IMR-90 (cell line): ENCODE data around the gene ANKRD13A. TPM values are rescaled to one million over a fixed set of nuclear protein-coding genes. Genes with fewer than 3 reads are reported as not detected.

Experiments used
- ATAC-seq: fragments of 200-7000 bp; cut with Tn5 transposase; 2 replicates; pipeline ENCODE4 v1.9.1; 2020; ENCODE audit warnings: low read depth, mild to moderate bottlenecking, moderate library complexity
- BruUV-seq: library from RNA; stranded (reverse); fragments of 400-500 nt; replicated peaks from 2 replicates; lab custom pipeline; 2021; lab: Mats Ljungman, UMichigan
- CTCF ChIA-PET: fragments of 300-600 bp; formaldehyde crosslinking; extraction: SDS; loops from one replicate; lab custom pipeline; 2021; ENCODE audit warnings: antibody characterized with exemption; lab: Yijun Ruan, JAX
- POLR2A ChIA-PET: fragments of 300-600 bp; sonication (Branson Sonifier 250); formaldehyde crosslinking; loops from one replicate; lab custom pipeline; 2022; ENCODE audit warnings: antibody characterized with exemption; ENCODE audit not compliant: unreplicated experiment; lab: Charles Lee
- DNase-seq: peaks from one replicate; pipeline ENCODE4 v3.0.0; 2013
- H2AFZ ChIP-seq: replicated peaks from 2 replicates; pipeline ENCODE3; 2013; ENCODE audit warnings: low read length, mild to moderate bottlenecking; ENCODE audit not compliant: poor library complexity
- H2AK5ac ChIP-seq: 2 replicates; pipeline ENCODE4 v1.6.1; 2013; ENCODE audit warnings: low read depth, low read length, inconsistent platforms
- H2AK9ac ChIP-seq: replicated peaks from 2 replicates; pipeline ENCODE3; 2013; ENCODE audit warnings: mild to moderate bottlenecking, low read depth, low read length, moderate library complexity; ENCODE audit not compliant: poor library complexity
- H2BK120ac ChIP-seq: 2 replicates; pipeline ENCODE4 v1.6.1; 2013; ENCODE audit warnings: low read depth, low read length, inconsistent platforms
- H2BK15ac ChIP-seq: 3 replicates; pipeline ENCODE4 v1.6.1; 2013; ENCODE audit warnings: low read depth, low read length, inconsistent platforms
- H2BK20ac ChIP-seq: 2 replicates; pipeline ENCODE4 v1.6.1; 2013; ENCODE audit warnings: low read depth, mild to moderate bottlenecking, inconsistent platforms, low read length, moderate library complexity
- H2BK5ac ChIP-seq: 2 replicates; pipeline ENCODE4 v1.6.1; 2013; ENCODE audit warnings: mild to moderate bottlenecking, low read depth, low read length, inconsistent platforms; ENCODE audit not compliant: poor library complexity, severe bottlenecking
- H3K14ac ChIP-seq: replicated peaks from 2 replicates; pipeline ENCODE4 v1.6.1; 2013; ENCODE audit warnings: low read depth, low read length, inconsistent platforms
- H3K18ac ChIP-seq: 2 replicates; pipeline ENCODE4 v1.6.1; 2013; ENCODE audit warnings: low read depth, low read length, control low read depth
- H3K23ac ChIP-seq: 2 replicates; pipeline ENCODE4 v1.6.1; 2013; ENCODE audit warnings: low read depth, low read length, inconsistent platforms
- H3K27ac ChIP-seq: 2 replicates; pipeline ENCODE4 v1.5.1; 2013; ENCODE audit warnings: mild to moderate bottlenecking, control low read depth, low read length; ENCODE audit not compliant: insufficient read depth
- H3K27me3 ChIP-seq: 2 replicates; pipeline ENCODE4 v1.6.1; 2013; ENCODE audit warnings: low read length; ENCODE audit not compliant: control insufficient read depth, insufficient read depth
- H3K36me3 ChIP-seq: 2 replicates; pipeline ENCODE4 v1.6.1; 2013; ENCODE audit warnings: low read length, mixed read lengths; ENCODE audit not compliant: control insufficient read depth, insufficient read depth
- H3K4ac ChIP-seq: 2 replicates; pipeline ENCODE4 v1.6.1; 2013; ENCODE audit warnings: low read depth, low read length, inconsistent platforms
- H3K4me1 ChIP-seq: 2 replicates; pipeline ENCODE4 v1.6.1; 2013; ENCODE audit warnings: low read length, mixed read lengths; ENCODE audit not compliant: control insufficient read depth, insufficient read depth
- H3K4me2 ChIP-seq: 2 replicates; pipeline ENCODE4 v1.6.1; 2013; ENCODE audit warnings: low read depth, mild to moderate bottlenecking, control low read depth, low read length, moderate library complexity
- H3K4me3 ChIP-seq: 2 replicates; pipeline ENCODE4 v1.5.1; 2013; ENCODE audit warnings: low read depth, mild to moderate bottlenecking, control low read depth, low read length, moderate library complexity; ENCODE audit not compliant: insufficient read depth
- H3K56ac ChIP-seq: 2 replicates; pipeline ENCODE4 v1.6.1; 2013; ENCODE audit warnings: low read length, inconsistent platforms; ENCODE audit not compliant: insufficient read depth; ENCODE audit errors: extremely low read depth
- H3K79me1 ChIP-seq, 2 experiments: 2 replicates each; pipeline ENCODE4 v1.6.1; 2013; ENCODE audit warnings: low read length in 2 of 2, inconsistent platforms in 1 of 2, low read depth in 1 of 2
- H3K9ac ChIP-seq: 2 replicates; pipeline ENCODE4 v1.6.1; 2013; ENCODE audit warnings: low read depth, low read length, control low read depth
- H3K9me1 ChIP-seq: 2 replicates; pipeline ENCODE4 v1.6.1; 2013; ENCODE audit warnings: low read length, inconsistent platforms; ENCODE audit not compliant: insufficient read depth
- H3K9me3 ChIP-seq: 2 replicates; pipeline ENCODE4 v1.6.1; 2013; ENCODE audit warnings: low read length; ENCODE audit not compliant: control insufficient read depth, insufficient read depth
- H4K20me1 ChIP-seq: 2 replicates; pipeline ENCODE4 v1.6.1; 2013; ENCODE audit warnings: low read length, inconsistent platforms; ENCODE audit not compliant: insufficient read depth
- H4K5ac ChIP-seq: 2 replicates; pipeline ENCODE4 v1.6.1; 2013; ENCODE audit warnings: mild to moderate bottlenecking, low read depth, low read length, control low read depth
- H4K8ac ChIP-seq, 2 experiments: 2 replicates each; pipeline ENCODE4 v1.6.1; 2013; ENCODE audit warnings: low read depth in 2 of 2, low read length in 2 of 2, control low read depth in 1 of 2, inconsistent platforms in 1 of 2
- H4K91ac ChIP-seq: 2 replicates; pipeline ENCODE4 v1.6.1; 2013; ENCODE audit warnings: low read depth, low read length, inconsistent platforms; ENCODE audit not compliant: insufficient read depth
- CEBPB ChIP-seq: IDR thresholded peaks from 2 replicates; pipeline ENCODE4 v1.6.1; 2012; ENCODE audit warnings: low read depth, low read length, improper control_type of control experiment
- CTCF ChIP-seq: conservative IDR thresholded peaks from 2 replicates; pipeline ENCODE4 v1.5.1; 2012; ENCODE audit warnings: mild to moderate bottlenecking, low read depth, low read length, improper control_type of control experiment
- FOS ChIP-seq: fragments of 150-350 bp; IDR thresholded peaks from 2 replicates; pipeline ENCODE4 v1.6.1; 2016; ENCODE audit warnings: low read depth, low read length
- MXI1 ChIP-seq: IDR thresholded peaks from 2 replicates; pipeline ENCODE4 v1.6.1; 2012; ENCODE audit warnings: low read depth, mild to moderate bottlenecking, low read length, moderate library complexity, borderline replicate concordance
- WGBS, 2 experiments: methylation state at CpG; one replicate each; pipeline versions ENCODE4 v1.1.5 to v1.1.7; 2013; ENCODE audit warnings: missing lambda C conversion rate in 2 of 2; ENCODE audit not compliant: insufficient read length in 1 of 2; ENCODE audit errors: extremely low coverage in 2 of 2; 5-methylcytosine and 5-hydroxymethylcytosine counted together
- dilution Hi-C: fragments of 300-500 bp; cut with HindIII; formaldehyde crosslinking; loops from one replicate; pipeline ENCODE4 v1.14.3; 2018; ENCODE audit warnings: low sequenced_read_pairs; ENCODE audit not compliant: unreplicated experiment
- in situ Hi-C: fragments of 300-500 bp; cut with MboI; formaldehyde crosslinking; loops from 3 replicates; pipeline ENCODE4 v1.14.3; 2019; ENCODE audit warnings: low sequenced_read_pairs, inconsistent platforms, mixed read lengths
- intact Hi-C: fragments of 100-400 bp; cut with micrococcal nuclease; formaldehyde crosslinking; loops from 2 replicates; pipeline ENCODE4 v1.10.0; 2022
- polyA plus RNA-seq, 3 experiments: library from polyadenylated mRNA; depleted of rRNA; stranded (reverse); fragments of >200 nt; gene quantifications; 2 replicates each; pipeline ENCODE4 v1.2.3, GENCODE V29; 2012; ENCODE audit warnings: low replicate concordance in 1 of 3
- total RNA-seq: library from RNA; depleted of rRNA; stranded (reverse); fragments of >200 nt; gene quantifications from 2 replicates; pipeline ENCODE4 v1.2.3, GENCODE V29; 2012

Gene ANKRD13A
- total and polyA plus RNA-seq, 2 of the 4 experiments (the other 2 are of a cell fraction) = 299 to 449 TPM

- DNase-seq = peak; percentile 52
- intact Hi-C loops = no loop called here
- POLR2A ChIA-PET = no interaction called here
Observed at GRCh38 chr12:110002676-110003515, 3.7 kb downstream of the ANKRD13A start.

More at GRCh38 chr12:110002676-110003515, 3.7 kb downstream of the ANKRD13A start:
- Histone ChIP-seq H3K9me1 (peaks cover 14% of the 10 kb centered on the region), H2BK5ac (peak overlapping the region; percentile 96), H2AK9ac (peak overlapping the region; percentile 17), H2AK5ac (peak overlapping the region; percentile 76), H2AFZ (peak overlapping the region; percentile 45), H3K9ac (peak overlapping the region; percentile 21; the same call in 1 of the 2 replicates), H3K23ac (peak overlapping the region; percentile 69), H2BK15ac (peak overlapping the region; percentile 42; the same call in 1 of the 3 replicates), H4K91ac (peak overlapping the region; percentile 26), H3K27ac (peak overlapping the region; percentile 45), H3K4me2 (peak overlapping the region; percentile 15; the same call in 1 of the 2 replicates), H3K4ac (peak overlapping the region; percentile 66), H4K8ac (peak overlapping the region; percentile 22 to 79; a peak in 2 of 4 replicates), H3K18ac (peak overlapping the region; percentile 35; the same call in 1 of the 2 replicates), H3K56ac (peak overlapping the region; percentile 31), H3K14ac (peak overlapping the region; percentile 87), H4K5ac (peak overlapping the region; percentile 22; the same call in 1 of the 2 replicates), H4K20me1 (peaks cover 41% of the 10 kb centered on the region), H3K36me3 (peaks cover 10% of the 10 kb centered on the region), H3K9me3 (no peaks in the 10 kb centered on the region), H3K27me3 (no peaks in the 10 kb centered on the region), H2BK20ac (peak overlapping the region; percentile 27), H3K4me1 (peaks cover 15% of the 10 kb centered on the region), H3K4me3 (no peak overlapping the region), H2BK120ac (peak overlapping the region; percentile 73), H3K79me1 (peaks cover 15 to 30% of the 10 kb centered on the region in 2 experiments; a peak in 3 of 4 replicates)
- 73% methylated on average over 5 of the region's 8 CpGs; no CpG with 5 or more reads in 1 of the 2 experiments for WGBS, 2 experiments
- BruUV-seq = no TSS peak
- peak; percentile 57; the same call in 1 of the 2 replicates for TF ChIP-seq CEBPB
- no peak for TF ChIP-seq FOS
- TF ChIP-seq CTCF = no peak
- peak; percentile 72; the same call in 1 of the 2 replicates for TF ChIP-seq MXI1
- ATAC-seq = no peak
- dilution Hi-C loops = no loop called here
- in situ Hi-C loops = no loop called here
- CTCF ChIA-PET = interaction anchor here (1.3 kb wide), 1 partner anchor 447 kb away, joined by 3 read pairs; the partner anchor contains the start of gene ARPC3
